ENCODE results near the gene KIAA1549.

DNA sequence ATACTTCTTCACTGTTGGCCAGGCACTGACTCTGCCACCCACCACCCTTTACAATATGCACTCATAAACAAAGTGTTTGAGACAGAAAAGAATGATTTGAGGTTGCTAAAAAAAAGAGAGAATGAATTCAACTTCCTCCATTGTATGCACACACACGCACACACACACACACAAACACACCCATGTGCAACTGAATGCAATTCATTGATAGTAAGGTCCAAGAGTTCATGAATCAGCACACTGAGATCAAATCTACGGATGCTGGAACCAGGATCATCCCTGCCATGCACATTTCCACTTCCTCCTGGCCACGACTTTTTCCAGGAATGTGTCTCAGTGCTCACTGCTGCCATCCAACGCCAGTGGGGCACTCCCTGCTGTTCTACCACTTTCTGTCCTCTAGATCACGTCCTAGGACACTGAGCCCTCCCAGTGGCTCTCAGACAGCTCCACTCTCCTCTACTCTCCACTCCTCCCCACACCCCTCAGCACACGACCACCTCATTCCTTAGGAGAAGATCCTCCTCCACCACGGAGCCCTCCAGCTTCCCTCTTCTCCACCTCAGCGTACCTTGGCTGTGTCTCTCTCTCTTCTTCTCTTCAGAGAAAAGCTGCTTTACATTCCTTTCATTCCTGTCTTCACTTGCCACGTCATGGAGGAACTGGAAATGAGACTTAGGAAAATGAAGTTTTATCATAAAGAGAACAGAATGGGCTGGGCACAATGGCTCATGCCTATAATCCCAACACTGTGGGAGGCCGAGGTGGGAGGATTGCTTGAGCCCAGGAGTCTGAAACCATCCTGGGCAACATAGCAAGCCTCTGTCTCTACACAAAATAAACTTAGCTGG lies 195.4 kb downstream of the KIAA1549 start:
- TF ChIP-seq, protein P1, sequence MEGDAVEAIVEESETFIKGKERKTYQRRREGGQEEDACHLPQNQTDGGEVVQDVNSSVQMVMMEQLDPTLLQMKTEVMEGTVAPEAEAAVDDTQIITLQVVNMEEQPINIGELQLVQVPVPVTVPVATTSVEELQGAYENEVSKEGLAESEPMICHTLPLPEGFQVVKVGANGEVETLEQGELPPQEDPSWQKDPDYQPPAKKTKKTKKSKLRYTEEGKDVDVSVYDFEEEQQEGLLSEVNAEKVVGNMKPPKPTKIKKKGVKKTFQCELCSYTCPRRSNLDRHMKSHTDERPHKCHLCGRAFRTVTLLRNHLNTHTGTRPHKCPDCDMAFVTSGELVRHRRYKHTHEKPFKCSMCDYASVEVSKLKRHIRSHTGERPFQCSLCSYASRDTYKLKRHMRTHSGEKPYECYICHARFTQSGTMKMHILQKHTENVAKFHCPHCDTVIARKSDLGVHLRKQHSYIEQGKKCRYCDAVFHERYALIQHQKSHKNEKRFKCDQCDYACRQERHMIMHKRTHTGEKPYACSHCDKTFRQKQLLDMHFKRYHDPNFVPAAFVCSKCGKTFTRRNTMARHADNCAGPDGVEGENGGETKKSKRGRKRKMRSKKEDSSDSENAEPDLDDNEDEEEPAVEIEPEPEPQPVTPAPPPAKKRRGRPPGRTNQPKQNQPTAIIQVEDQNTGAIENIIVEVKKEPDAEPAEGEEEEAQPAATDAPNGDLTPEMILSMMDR (conservative IDR thresholded peaks at IDR 0.05 in 1 of 2, IDR thresholded peaks at IDR 0.05 in 1 of 2; ENCODE audit: extremely low read depth in 1 of 2, insufficient read depth in 1 of 2, low read depth in 1 of 2, low read length in 2 of 2): peak in 1 of 2 donors; percentile 12
- no peak for TF ChIP-seq EZH2 (IDR thresholded peaks at IDR 0.05; ENCODE audit: borderline replicate concordance, low read length)
